Nephron progenitor cell (in vitro differentiated cells): ENCODE results near the gene VCL.
A peak's percentile ranks its signal among the peaks of the same experiment; 100 is the strongest.

Source experiments
- DNase-seq: peaks from one replicate; pipeline ENCODE4 v3.0.0; 2021
- H3K27ac Mint-ChIP-seq: 2 replicates; pipeline ENCODE4 v1.8.0; 2021; ENCODE audit warnings: mild to moderate bottlenecking, moderate library complexity, mixed read lengths
- H3K27me3 Mint-ChIP-seq: 2 replicates; pipeline ENCODE4 v1.8.0; 2021; ENCODE audit warnings: mild to moderate bottlenecking, low read depth, mixed read lengths; ENCODE audit not compliant: poor library complexity
- H3K36me3 Mint-ChIP-seq: 2 replicates; pipeline ENCODE4 v1.8.0; 2021; ENCODE audit warnings: low read depth, mixed read lengths
- H3K4me1 Mint-ChIP-seq: 2 replicates; pipeline ENCODE4 v1.8.0; 2021; ENCODE audit warnings: mixed read lengths
- H3K4me3 Mint-ChIP-seq: 2 replicates; pipeline ENCODE4 v1.8.0; 2021; ENCODE audit warnings: mild to moderate bottlenecking, moderate library complexity, mixed read lengths
- H3K9me3 Mint-ChIP-seq: 2 replicates; pipeline ENCODE4 v1.8.0; 2021; ENCODE audit warnings: mild to moderate bottlenecking, moderate library complexity, mixed read lengths
- TF ChIP-seq, protein P1 (sequence below): fragments of 200-600 bp; sonication (generic); IDR thresholded peaks from 2 replicates; pipeline ENCODE4 v1.5.0; 2021; ENCODE audit warnings: antibody characterized with exemption

VCL gene

GRCh38 chr10:74018241-74018640, 20.3 kb downstream of the VCL start:
- Mint-ChIP-seq H3K27ac (no peak overlapping the region), H3K4me3 (no peak overlapping the region), H3K36me3 (peaks cover 45% of the 10 kb centered on the region), H3K27me3 (peaks cover 3% of the 10 kb centered on the region), H3K4me1 (no peaks in the 10 kb centered on the region), H3K9me3 (no peaks in the 10 kb centered on the region)
- TF ChIP-seq, protein P1, sequence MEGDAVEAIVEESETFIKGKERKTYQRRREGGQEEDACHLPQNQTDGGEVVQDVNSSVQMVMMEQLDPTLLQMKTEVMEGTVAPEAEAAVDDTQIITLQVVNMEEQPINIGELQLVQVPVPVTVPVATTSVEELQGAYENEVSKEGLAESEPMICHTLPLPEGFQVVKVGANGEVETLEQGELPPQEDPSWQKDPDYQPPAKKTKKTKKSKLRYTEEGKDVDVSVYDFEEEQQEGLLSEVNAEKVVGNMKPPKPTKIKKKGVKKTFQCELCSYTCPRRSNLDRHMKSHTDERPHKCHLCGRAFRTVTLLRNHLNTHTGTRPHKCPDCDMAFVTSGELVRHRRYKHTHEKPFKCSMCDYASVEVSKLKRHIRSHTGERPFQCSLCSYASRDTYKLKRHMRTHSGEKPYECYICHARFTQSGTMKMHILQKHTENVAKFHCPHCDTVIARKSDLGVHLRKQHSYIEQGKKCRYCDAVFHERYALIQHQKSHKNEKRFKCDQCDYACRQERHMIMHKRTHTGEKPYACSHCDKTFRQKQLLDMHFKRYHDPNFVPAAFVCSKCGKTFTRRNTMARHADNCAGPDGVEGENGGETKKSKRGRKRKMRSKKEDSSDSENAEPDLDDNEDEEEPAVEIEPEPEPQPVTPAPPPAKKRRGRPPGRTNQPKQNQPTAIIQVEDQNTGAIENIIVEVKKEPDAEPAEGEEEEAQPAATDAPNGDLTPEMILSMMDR = no peak
- DNase-seq = no peak

DNA sequence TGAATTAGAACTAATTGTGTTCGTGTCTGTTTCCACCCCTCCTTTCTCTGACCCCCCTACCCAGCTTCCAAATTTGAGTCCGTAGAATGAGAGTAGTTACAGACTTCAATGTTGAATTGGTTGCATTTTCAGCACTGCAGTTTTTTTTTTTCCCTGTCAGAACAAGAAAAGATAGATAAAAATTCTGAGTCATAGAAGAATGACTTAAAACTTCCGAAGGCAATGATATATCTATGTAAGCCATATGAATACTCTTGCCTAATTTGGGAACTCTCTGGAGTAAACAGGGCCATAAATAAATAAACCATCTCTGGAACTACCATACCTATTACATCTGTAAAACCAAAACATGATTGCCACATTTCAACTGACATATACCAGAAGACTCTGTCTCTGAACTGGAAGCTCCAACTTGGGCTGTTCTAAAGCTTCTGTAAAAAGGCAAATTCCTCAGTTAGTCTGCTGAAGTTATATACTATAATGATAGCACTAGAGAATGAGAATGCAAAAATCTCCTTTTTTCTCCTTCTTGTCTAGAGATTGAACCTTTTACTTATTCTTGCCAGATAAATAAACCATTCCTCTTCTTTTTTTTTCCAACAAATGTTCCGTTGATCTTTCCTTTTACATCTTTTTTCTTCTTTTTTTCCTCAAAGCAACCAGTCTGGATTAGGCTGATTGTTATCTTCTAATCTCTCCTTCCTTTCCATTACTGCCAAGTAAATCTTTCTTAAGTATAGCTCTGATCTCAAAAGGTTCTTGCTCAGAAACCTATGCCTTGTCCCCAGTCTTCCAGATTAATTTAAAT, 23.5 kb downstream of the VCL start:
- H3K27ac Mint-ChIP-seq = peak overlapping the region; percentile 11
- H3K36me3 Mint-ChIP-seq = peaks cover 38% of the 10 kb centered on the region
- H3K9me3 Mint-ChIP-seq = no peaks in the 10 kb centered on the region
- TF ChIP-seq, protein P1 = no peak
- no peak for DNase-seq
- H3K27me3 Mint-ChIP-seq = peaks cover 3% of the 10 kb centered on the region
- H3K4me3 Mint-ChIP-seq = no peak overlapping the region
- H3K4me1 Mint-ChIP-seq = peaks cover 6% of the 10 kb centered on the region

- no peak overlapping the region for H3K27ac Mint-ChIP-seq
These were observed 25.2 kb downstream of the VCL start for GRCh38 chr10:74022926-74023629.

GRCh38 chr10:74024600-74024999, 26.7 kb downstream of the VCL start:
- TF ChIP-seq, protein P1 = no peak
- Mint-ChIP-seq H3K27ac (no peak overlapping the region), H3K36me3 (peaks cover 19% of the 10 kb centered on the region), H3K4me3 (no peak overlapping the region), H3K9me3 (no peaks in the 10 kb centered on the region), H3K4me1 (peaks cover 6% of the 10 kb centered on the region), H3K27me3 (no peaks in the 10 kb centered on the region)
- DNase-seq = no peak

More at GRCh38 chr10:74022926-74023629, 25.2 kb downstream of the VCL start:
- H3K36me3 Mint-ChIP-seq = peaks cover 32% of the 10 kb centered on the region
- no peak for DNase-seq
- TF ChIP-seq, protein P1 = no peak
- H3K4me1 Mint-ChIP-seq = peaks cover 6% of the 10 kb centered on the region
- no peak overlapping the region for H3K4me3 Mint-ChIP-seq
- H3K27me3 Mint-ChIP-seq = peaks cover 3% of the 10 kb centered on the region
- no peaks in the 10 kb centered on the region for H3K9me3 Mint-ChIP-seq

GRCh38 chr10:74025380-74025978, 27.6 kb downstream of the VCL start:
- H3K36me3 Mint-ChIP-seq = peaks cover 13% of the 10 kb centered on the region

More at GRCh38 chr10:74025380-74025978, 27.6 kb downstream of the VCL start:
- no peaks in the 10 kb centered on the region for H3K27me3 Mint-ChIP-seq
- no peaks in the 10 kb centered on the region for H3K9me3 Mint-ChIP-seq
- TF ChIP-seq, protein P1 = no peak
- peak overlapping the region; percentile 6 for H3K27ac Mint-ChIP-seq
- H3K4me1 Mint-ChIP-seq = peaks cover 6% of the 10 kb centered on the region
- H3K4me3 Mint-ChIP-seq = no peak overlapping the region
- no peak for DNase-seq
